ENCODE results near the gene ZNRF3.
"Not testable (repeated sequence)": the region's sequence is repeated elsewhere in the genome, so short reads cannot be mapped to it uniquely, and the experiment has no call there.

Gene ZNRF3

GRCh38 chr22:28884747-28885350 is 1.5 kb downstream of the ZNRF3 start:
- FAIRE-seq: no peak

- FAIRE-seq: no peak
Observed at GRCh38 chr22:28885939-28886338, 2.6 kb downstream of the ZNRF3 start.

- FAIRE-seq: not testable (repeated sequence)
Observed at GRCh38 chr22:28886679-28887078, 3.3 kb downstream of the ZNRF3 start.

GRCh38 chr22:28887725-28888459 is 4.5 kb downstream of the ZNRF3 start:
- no peak for FAIRE-seq

- FAIRE-seq: no peak
Observed at GRCh38 chr22:28889478-28890024, 6.2 kb downstream of the ZNRF3 start.

- FAIRE-seq: no peak
Observed at GRCh38 chr22:28891156-28891733, 7.9 kb downstream of the ZNRF3 start.

GRCh38 chr22:28892175-28892731 is 8.9 kb downstream of the ZNRF3 start:
- no peak for FAIRE-seq

GRCh38 chr22:28893810-28894209 is 10.4 kb downstream of the ZNRF3 start:
- FAIRE-seq: no peak

GRCh38 chr22:28894334-28894733 is 11.0 kb downstream of the ZNRF3 start:
- FAIRE-seq: no peak

GRCh38 chr22:28894807-28895206 is 11.4 kb downstream of the ZNRF3 start:
- no peak for FAIRE-seq

- no peak for FAIRE-seq
Observed at GRCh38 chr22:28896611-28897010, 13.2 kb downstream of the ZNRF3 start.

- FAIRE-seq: no peak
Observed at GRCh38 chr22:28898233-28898629, 14.9 kb downstream of the ZNRF3 start.

GRCh38 chr22:28899199-28899853 is 16.0 kb downstream of the ZNRF3 start:
- no peak for FAIRE-seq

- FAIRE-seq: no peak
Observed at GRCh38 chr22:28900379-28900925, 17.1 kb downstream of the ZNRF3 start.

GRCh38 chr22:28902490-28902889 is 19.1 kb downstream of the ZNRF3 start:
- no peak for FAIRE-seq

- FAIRE-seq: no peak
Observed at GRCh38 chr22:28903080-28903479, 19.7 kb downstream of the ZNRF3 start.

GRCh38 chr22:28903729-28904128 is 20.4 kb downstream of the ZNRF3 start:
- FAIRE-seq: no peak

GRCh38 chr22:28904211-28904896 is 21.0 kb downstream of the ZNRF3 start:
- no peak for FAIRE-seq

- no peak for FAIRE-seq
Observed at GRCh38 chr22:28905256-28905832, 22.0 kb downstream of the ZNRF3 start.

- FAIRE-seq: no peak
Observed at GRCh38 chr22:28906312-28906711, 22.9 kb downstream of the ZNRF3 start.

GRCh38 chr22:28907311-28908008 is 24.1 kb downstream of the ZNRF3 start:
- FAIRE-seq: no peak

All from TTC549 (cell line).